Measurements from ENCODE around the gene KCNQ2.

KCNQ2 gene

DNA sequence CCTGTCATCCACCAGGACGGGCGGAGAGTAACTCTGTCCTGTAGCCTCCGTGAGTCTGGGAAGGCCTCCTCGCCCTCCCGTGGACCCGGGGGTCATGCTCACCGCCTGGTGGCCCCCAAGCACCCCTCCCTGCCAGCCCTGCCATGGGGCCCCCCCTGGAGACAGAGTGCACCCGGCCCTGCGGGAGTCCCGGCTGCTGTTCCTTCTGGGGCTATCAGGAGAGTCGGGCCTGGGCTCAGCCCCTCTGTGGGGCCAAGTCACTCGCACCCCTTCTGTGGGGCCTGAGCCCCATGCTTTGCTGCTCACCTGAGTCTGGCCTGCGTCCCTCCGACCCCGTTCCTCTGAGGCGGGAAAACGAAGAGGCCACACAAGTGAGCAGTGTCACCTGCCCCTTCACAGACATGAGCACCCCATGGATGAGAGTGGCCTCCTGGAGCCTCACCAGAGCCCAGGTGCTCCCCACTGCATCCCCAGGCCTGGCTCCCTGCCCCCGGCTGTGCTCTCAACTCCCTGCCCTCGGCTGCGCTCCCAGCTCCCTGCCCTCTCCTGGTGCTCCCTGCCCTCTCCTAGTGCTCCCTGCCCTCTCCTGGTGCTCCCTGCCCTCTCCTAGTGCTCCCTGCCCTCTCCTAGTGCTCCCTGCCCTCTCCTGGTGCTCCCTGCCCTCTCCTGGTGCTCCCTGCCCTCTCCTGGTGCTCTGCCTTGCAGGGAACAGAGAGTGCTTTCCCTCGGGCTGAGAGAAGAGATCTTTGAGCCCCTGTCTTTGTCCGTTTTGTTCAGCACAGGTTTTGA is 106.7 kb downstream of the KCNQ2 start:
- no peak for DNase-seq

DNA sequence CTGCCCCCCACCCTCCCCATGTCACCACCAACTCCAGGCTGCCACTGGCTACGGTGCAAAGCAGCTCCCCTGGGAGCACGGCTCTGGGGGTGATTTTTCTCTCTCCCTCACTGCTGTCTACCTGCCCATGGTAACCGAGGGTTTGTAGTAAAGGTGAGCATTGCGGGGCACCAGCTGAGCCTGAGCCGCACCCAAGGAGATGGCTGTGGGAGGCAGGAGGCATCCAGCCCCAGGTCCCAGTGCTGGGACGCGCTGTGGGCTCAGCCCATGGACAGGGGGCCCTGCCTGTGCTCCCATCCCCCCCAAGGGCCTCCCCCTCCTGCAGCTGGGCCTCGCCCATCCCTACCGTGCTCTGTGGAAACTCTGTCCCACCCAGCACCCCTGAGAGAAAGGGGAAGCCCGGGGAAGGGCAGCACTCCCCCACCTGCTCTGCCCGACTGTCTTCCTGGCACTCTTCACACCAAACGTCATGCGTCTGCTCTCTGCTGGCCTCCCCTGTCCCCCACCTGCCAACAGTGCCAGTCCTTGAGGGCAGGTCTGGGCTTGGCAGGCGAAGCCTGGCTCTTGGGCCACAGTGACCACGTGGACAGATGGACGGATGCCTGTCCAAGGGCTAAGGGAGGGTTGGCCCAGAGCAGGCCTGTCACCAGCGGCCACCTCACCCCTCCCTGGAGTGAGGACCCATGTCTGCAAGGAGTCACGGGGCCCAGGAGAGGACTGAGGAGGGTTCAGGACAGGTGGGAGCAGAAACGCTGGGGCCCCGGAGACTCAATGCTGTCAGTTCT is 107.5 kb downstream of the KCNQ2 start:
- no peak for DNase-seq

DNA sequence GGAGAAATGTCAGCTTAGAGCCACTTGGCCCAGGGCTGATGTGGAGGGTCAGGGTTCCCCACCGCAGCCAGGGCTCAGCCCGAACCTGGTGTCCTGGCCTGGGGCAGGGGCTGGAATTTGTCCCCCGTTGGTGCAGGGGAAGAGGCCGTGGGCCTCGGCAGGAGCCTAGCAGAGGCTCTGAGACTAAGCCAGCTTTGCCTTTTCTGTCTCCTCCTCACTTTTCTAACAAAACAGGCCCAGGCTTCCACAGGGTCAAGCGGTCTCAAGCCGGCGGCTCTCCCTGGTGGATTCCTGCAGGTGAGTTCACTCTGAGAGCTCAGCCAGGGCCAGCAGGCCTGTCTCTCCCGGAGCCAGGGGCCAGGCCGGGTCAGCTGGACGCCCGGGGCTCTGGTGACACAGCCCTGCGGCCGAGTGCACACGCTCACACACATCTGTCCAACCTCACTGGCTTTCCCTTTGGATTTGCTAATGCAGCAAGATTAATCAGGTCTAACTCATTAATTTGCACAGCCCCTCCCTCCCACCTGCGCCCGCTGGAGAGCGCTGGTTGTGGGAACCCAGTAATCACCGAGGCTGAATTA is 108.4 kb downstream of the KCNQ2 start:
- DNase-seq = no peak

DNA sequence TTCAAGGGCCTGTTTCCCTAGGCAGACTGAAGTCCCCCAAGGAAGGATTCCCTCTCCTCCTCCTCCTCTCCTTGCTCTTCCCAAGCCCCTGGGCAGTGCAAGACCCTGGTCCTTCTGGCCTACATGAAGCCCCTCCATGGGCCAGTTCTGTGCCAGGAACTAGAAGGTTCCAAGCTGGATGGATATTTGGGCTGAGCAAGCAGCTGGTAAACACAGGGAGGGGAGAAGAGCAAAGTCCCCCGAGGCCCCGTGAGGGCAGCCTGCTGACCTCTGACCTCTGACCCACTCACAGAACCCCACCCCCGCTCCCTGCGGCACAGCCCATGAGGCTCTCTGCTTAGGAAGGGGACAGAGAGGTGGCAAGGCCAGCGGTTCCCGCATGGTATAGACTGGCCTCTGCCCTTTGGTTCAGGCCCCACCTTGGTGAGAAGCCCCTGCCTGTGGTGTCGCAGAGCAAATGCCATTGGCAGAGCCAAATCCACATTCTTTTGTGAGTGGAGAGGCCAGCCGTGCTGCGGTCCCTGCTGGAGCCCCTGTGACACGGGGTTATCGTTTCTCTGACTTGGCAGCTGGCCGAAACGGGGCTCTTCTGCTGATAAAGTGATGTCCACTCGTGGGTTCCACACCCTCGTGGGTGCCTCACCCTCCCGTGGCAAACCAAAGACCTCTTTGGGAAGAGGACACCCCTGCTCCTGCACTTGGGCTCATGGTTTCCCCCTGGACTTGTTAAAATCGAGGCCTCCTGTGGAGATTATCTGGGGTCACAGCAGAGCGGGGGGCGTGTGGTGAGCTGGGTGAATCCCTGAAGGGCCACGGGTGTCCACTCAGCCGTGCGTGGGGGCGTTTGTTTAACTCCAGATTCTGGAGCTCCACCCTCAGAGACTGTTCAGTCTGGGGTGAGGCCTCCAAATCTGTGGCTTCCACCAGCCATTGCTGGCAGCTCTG is 109.2 kb downstream of the KCNQ2 start:
- no peak for DNase-seq

DNA sequence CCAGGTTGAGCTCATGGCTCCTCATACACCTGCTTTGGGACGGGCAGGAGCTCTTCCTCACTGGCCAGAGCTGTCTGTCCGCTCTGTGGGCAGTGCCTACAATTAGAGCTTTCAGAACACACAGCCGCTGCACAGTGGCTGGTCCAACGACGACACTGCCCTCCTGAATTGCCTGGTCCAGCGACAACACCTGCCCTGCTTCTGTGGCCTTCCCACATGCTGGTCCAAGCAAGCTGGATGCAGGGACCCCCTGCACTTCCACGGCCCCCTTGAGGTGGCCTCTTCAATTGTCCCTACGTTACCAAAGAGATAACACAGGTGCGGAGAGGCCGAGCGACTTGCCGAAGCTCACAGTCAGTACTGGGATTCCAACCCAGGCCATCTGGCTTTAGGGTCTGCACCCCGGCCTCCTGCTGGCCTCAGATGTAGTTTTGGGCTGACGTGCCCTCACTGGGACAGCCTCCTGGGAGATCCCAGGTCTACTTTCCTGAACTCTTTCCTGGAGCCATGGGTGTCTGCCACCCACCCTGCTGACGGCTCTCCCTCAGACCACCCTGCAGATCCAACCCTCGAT is 109.9 kb downstream of the KCNQ2 start:
- DNase-seq = no peak

DNA sequence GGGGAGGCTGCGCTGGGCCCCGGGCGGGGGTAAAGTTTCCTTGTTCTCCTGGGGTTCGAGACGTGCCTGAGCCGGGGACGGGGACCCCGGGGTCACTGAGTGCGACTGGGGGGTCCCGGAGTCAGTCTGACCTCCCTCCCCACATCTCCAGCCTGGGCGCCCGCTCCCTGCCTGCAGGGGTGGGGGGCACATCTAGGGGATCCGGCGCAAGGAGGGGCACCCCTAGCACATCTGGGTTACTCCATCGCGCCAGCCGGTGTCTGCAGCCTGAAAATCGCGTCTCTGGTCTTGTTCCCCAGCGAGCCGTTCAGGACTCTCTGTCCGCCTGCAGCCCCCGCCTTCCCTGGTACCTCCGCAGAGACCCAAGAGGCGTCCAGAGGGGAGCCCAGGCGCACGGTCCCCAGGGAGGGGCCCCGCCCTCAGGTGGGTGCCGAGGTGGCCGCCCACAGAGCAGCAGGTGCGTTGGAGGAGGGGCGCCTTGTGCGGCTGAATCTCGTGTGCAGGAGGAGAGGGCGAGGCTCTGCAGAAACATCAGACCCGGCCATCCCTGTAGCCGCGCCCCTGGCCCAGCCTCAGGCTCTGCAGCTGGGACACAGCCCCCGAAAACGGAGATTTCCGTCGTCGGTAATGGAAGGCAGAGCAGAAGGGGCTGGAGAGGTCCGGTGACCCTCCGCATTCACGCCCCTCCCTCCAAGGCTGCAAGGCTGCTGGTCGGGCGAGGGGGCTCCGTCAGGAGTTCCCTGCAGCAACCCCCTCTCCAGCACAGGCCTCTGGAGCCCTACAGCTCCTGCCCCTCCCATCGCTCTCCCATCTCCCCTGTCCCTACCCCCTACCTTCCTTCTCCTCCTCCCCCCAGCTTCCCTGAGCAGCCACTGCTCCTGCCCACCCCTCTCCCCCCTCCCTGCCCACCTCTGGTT is 110.7 kb downstream of the KCNQ2 start:
- no peak for DNase-seq

DNA sequence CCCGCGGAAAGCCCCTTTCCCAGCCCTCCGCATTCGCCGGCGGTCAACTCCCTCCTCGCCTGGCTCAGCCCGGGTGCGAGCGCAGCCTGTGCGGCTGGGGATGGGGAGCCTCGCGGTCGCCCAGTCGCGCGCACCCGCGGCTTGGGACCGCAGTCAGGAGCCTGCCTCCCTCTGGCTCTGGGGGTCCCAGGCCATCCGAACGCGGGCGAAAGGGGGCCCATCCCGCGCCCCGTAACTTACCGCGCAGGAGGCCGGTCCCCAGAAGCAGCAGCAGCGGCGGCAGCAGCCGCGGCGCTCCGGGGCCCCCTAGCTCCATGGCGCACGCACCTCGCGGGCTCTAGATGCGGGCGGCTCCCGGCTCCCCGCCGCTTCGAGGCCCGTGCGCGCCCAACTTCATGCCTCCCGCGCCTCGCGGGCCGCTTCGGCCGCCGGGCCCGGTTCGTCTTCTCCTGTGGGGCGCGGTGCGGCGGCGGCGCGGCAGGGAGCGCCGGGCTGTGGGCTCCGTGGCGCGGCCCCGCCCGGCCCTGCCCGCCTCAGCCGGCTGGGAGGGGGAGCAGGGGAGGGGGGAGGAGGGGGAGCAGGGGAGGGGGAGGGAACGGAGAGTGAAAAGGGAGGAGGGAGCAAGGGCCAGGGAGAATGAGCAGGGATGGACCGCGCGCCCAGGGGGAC is 111.5 kb downstream of the KCNQ2 start, which contains the start of gene CHRNA4:
Gene CHRNA4, minus strand, starts transcription at position 500 of the 669 bp plus-strand sequence. Its CDS starts 184 bp downstream, at position 316.
- DNase-seq = no peak

DNA sequence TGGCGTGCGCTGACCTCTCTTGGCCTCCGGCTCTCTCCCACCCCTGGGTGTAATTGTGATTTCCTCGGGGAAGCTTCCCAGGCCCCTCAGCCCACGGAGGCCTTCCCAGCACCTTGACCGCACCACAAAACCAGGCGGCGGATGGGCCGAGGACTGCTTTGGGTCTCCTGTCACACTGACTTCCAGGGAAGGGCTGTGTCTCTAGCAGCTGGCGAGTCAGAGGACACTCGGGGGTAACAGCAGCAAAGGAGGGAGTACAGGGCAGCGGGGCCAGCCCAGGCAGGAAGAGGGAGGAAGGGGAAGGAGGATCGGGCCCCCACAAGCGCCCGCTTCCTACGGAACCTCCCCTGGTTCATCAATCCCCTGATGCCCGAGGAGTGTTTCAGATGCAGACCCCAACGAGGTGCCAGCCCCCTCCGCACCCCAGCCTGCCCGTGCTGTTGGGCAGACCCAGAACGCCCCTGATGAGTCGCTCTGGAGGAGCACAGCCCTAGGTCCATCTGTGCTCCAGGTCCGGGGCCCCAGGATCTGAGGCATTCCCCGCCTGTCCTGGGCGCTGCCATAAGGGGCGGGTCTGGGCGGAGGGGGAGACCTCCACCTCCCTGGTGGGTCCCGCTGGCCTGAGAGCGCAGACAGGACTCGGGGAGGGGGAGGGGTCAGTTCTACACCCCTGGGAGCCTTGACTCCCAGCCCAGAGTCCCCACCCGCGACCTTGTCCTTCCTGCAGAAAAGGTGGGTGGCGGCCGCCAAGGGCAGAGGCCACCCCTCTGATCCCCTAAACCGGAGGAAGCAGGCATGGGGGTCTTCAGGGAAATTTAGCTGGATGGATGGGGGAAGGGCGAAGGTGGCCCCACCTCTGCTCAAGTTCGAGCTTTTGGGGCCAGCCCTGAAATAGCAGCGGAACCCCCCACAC is 112.3 kb downstream of the KCNQ2 start:
- DNase-seq = no peak

DNA sequence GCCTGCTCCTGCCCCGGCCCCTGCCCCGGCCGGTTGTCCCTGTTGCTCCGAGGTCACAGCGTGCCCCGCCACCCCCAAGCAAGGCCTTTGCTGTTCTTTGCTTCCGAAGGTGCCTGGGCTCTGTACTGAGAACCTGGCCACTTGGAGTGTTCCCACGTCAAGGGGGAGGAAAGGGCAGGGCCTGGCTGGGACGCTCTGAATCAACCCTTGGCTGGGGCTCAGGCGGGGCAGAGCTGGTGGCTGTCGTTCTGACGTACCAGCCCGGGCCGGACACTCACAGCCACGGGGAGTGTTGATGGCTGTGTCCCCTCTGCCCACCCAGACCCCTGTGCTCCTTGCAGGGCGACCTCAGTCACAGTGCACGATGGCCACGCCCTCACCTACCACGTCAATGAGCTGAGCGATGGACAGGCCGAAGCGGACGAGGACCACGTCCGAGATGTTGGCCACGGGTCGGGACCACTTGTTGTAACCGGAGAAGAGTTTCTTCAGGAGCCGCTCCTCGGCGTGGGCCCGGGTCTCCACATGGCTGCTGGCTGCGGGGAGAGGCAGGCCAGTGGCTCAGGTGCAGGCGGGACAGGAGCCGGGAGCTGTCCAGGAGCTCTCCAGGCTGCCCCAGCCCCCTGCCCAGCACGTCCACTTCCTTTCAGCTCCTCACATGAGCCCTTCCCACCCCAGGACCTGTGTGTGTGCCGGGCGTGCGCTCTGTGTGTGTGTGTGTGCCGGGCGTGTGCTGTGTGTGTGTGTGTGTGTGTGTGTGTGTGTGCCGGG is 113.1 kb downstream of the KCNQ2 start:
- DNase-seq = no peak

DNA sequence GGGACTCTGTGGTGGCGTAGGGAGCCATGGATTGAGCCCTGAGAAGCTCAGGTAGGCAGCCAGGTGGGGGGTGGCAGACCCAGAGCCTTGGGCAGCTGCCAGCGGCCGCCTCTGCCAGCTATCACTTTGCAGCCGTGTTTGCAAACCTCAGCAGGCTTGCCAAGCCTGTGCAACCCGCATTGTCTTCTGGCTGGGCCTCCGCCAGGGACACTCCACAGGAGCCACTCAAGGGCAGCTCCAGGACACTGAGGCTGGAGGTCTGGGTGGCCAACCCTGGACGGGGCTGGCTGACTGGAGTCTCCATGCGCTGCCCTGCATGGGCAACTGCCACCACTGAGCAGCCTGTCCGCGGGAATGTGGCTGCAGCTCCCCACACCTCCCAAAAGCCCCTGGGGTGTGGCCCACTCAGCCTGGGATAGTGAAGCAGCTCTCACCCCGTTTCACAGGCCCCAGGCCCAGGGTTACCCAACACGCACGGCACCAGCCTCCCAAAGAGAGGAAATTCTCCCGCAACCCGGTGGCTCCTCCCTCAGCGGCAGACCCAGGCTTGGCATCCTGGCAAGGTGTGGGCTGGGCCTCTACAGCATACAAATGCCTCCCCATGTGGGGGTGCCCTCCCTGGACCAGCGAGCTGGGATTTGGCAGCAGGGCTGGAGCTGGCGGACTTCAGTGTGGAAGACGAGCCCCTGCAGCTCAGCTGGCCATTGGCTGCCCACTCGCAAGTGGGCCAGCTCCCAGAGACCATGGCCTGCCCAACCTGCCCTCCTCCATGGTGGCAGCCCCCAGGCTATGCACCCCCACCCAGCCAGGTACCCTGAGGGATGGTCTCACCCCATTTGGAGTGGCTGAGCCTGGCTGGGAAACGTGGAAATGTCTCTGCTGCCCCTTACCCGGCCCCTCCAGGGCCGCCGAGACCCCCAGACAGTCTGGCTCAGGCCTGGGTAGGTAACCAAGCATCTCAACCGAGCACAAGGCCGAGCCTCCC is 114.2 kb downstream of the KCNQ2 start:
- no peak for DNase-seq

DNA sequence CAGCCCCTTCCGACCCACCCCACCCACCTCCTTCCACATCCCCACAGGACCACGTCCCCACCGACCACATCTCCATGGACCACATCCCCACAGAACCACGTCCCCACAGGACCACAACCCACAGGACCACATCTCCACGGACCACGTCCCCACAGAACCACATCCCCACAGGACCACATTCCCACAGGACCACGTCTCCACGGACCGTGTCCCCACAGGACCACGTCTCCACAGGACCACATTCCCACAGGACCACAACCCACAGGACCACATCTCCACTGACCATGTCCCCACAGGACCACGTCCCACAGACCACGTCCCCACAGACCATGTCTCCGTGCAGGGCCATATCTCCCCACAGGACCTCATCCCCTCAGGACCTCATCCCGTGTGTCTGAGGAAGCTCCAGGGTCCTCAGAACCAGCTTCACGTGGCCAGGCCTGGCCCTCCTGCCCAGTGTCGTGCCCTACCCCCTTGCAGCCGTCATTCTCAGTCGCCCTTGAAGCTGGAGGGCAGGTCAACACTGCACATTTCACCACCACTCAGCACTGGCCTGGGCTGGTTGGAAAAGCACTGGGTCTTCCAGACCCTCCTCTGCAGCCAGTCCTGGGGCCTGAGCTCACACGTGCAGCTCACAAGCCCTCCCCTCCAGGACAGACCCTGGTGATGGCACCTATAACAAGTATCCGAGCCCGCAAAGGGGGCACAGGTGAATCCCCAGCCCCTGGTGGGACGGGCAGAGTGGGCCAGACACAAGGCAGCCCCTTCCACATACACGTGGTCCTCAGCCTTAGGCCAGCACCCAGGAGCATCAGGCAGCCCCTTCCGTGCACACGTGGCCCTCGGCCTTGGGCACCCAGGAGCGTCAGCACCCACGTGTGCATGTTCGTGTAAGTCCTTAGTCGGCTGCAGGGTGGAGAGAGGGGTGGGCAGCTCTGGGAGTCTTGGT is 115.2 kb downstream of the KCNQ2 start:
- no peak for DNase-seq

DNA sequence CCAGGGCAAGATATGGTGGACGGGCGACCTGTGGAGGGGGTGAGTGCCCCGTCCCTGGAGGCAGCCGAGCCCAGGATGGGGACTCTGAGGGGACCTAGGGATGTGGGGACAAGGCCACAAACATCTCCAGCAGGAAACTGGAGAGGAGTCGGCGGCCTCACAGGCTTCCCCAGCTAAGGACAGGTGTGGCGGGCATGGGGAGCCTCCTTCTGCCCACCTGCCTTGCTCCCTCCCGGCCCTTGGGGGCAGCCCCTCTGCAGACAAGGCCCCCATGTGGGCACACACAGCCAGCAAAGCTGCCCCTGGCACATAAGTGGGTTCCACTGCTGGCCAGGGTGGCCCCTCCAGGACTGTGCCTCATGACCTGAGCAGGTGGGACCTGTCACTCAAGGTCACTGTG is 115.9 kb downstream of the KCNQ2 start:
- no peak for DNase-seq

DNA sequence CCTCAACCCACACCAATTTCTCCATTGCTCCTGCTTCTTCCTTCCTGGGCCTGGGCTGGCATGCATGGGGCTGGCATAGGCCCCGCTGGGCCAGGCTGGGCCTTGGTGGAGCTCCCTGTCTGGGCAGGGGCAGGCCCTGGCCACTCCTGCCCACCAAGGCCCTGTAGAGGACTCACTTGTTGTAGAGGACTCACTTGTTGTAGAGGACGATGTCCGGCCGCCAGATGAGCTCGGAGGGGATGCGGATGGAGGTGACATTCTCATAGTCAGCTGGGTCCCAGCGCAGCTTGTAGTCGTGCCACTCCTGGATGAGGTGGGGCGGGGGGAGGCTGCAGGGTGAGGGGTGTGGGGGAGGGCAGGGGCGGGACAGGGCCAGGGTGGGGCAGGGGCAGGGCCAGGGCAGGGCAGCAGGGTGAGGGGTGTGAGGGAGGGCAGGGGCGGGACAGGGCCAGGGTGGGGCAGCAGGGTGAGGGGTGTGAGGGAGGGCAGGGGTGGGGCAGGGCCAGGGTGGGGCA is 116.6 kb downstream of the KCNQ2 start:
- DNase-seq = no peak

DNA sequence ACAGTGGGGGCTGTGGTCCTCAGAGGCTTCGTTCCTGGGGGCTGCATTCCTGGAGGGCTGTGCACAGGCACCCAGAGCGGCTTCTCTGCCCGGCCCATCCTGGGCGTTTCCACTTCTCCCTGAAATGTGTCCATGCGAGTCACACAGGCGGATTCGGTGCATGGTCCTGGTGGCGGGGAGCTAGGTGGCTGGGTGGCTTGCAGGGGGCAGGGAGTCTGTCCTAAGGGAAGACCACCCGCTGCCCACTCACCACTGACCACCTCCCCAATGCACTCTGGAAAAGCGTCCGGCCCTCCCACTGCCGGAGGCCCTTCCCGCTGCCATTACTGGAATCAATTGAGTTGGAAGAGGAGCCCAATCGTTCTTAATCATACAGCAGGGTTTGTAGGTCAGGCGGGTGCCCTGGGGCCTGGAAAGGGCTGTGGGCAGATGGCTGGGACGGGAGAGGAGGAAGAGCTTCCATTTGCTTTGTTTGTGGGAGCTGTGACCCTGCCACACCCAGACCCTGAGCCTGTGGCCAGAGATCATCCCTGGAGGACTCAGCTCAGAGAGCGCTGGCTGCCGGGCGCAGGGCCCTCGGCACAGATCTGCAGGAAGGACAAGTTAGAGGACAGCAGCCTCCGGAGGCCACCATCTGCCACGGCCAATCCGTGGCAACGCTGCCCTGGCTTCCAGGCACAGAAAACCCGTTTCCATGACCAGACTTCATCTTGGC is 117.7 kb downstream of the KCNQ2 start:
- no peak for DNase-seq

DNA sequence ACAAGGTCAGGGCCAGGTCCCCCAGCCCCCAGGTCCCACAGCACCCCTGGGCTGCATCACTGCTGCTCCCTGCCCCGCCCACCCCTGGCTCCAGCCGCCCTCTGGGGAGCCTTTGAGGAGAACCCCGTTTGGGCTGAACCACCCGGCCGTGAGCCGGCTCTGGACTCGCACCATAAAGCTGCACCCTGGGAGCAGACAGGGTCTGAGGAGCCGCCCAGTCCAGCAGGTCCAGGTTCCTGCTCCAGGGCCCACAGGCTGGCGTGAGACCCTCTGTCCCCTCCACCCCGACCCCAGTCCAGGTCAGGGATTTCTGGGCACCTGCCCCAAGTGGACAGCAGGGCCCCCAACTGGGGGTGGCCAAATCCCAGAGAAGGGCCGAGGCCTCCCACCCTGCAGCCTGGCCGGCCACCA is 119.6 kb downstream of the KCNQ2 start:
- no peak for DNase-seq
